ENCODE results near the gene YARS1.

The YARS1 gene

DNA sequence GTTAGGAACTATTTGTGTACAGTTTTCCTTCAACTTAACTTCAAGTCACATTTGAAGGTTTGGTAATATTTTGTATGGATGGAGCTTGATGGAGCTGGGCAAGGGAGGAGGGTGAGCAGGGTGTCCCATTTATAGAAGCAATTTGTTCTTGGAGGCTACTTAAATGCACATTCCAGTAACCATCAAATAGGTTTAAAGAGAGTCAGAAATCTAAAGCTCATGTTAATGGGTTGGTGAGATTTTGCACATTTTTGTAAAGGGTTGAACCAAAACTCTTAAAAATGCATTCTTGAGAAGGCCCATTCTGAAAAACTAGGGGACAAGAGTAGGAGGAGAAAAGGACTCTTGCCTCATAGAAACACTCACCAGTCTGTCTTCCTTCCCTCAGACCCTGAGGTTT lies 43.4 kb upstream of the YARS1 start:
- TF ChIP-seq, protein P1, sequence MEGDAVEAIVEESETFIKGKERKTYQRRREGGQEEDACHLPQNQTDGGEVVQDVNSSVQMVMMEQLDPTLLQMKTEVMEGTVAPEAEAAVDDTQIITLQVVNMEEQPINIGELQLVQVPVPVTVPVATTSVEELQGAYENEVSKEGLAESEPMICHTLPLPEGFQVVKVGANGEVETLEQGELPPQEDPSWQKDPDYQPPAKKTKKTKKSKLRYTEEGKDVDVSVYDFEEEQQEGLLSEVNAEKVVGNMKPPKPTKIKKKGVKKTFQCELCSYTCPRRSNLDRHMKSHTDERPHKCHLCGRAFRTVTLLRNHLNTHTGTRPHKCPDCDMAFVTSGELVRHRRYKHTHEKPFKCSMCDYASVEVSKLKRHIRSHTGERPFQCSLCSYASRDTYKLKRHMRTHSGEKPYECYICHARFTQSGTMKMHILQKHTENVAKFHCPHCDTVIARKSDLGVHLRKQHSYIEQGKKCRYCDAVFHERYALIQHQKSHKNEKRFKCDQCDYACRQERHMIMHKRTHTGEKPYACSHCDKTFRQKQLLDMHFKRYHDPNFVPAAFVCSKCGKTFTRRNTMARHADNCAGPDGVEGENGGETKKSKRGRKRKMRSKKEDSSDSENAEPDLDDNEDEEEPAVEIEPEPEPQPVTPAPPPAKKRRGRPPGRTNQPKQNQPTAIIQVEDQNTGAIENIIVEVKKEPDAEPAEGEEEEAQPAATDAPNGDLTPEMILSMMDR (IDR thresholded peaks at IDR 0.05; ENCODE audit: insufficient read depth, missing control alignments) = no peak
- no peak for FAIRE-seq
- no peak for DNase-seq (ENCODE audit: insufficient read length, low spot score)

DNA sequence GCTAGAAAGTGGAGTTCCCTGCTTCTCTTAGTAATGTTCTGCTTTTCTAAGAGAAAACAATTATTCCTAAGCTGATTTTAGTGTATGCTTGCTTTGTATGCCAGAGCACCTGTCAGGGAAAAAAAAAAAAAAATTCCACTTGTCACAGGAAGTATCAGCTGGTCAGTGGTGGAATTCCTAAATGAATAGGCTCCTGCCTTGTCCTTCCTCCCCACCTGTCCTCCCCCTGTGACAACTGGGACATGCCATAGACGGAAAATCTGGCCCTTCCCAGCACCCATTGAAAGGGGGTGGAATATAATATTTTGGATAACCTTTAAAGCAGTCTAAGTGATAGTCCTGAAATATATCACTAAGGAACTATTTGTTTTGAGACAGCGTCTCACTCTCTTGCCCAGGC lies 42.8 kb upstream of the YARS1 start:
- no peak for DNase-seq (ENCODE audit: insufficient read length, low spot score)
- no peak for FAIRE-seq
- TF ChIP-seq, protein P1 (IDR thresholded peaks at IDR 0.05; ENCODE audit: insufficient read depth, missing control alignments) = no peak

DNA sequence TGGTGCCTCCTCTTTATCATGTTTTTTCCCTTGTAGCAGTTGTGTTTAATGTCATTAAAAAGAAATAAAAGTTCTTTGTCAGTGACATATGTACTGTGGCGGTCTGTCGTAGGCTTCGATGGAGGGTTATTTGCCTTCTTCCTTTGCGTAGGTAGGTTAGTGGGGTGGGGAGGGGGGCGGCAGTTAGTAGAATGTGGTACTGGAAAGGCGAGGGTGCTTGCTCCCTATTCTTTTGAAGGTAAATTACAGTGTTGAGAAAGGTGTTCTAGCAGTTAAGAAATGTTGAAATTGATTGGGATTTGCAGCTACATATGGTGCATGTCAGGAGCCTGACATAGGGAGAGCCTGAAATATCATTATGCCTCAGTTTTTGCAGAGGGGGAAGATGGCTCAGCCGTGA lies 41.6 kb upstream of the YARS1 start:
- DNase-seq (ENCODE audit: insufficient read length, low spot score) (no peak), FAIRE-seq (no peak)
- TF ChIP-seq, protein P1 (IDR thresholded peaks at IDR 0.05; ENCODE audit: insufficient read depth, missing control alignments) = no peak

DNA sequence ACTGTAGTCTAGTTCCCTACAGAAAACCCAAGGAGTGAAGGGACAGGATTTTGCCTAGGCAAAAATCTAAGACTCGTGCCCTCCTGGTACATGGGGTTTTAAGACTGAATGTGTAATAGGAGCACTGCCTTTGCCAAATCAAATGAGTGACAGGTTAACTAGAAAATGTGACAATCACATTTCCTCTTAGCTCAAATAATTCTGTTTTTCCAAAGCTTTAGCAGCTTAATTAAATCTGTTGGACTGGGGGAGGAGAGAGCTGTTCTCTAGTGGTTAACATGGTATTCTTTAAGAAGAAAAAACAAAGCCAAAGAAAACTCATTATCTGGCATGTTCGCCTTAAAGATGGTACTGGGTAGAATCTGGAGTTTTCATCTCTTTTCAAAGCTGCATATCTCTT lies 41.0 kb upstream of the YARS1 start:
- FAIRE-seq = no peak
- DNase-seq (ENCODE audit: insufficient read length, low spot score) = no peak
- TF ChIP-seq, protein P1 (IDR thresholded peaks at IDR 0.05; ENCODE audit: insufficient read depth, missing control alignments) = no peak

DNA sequence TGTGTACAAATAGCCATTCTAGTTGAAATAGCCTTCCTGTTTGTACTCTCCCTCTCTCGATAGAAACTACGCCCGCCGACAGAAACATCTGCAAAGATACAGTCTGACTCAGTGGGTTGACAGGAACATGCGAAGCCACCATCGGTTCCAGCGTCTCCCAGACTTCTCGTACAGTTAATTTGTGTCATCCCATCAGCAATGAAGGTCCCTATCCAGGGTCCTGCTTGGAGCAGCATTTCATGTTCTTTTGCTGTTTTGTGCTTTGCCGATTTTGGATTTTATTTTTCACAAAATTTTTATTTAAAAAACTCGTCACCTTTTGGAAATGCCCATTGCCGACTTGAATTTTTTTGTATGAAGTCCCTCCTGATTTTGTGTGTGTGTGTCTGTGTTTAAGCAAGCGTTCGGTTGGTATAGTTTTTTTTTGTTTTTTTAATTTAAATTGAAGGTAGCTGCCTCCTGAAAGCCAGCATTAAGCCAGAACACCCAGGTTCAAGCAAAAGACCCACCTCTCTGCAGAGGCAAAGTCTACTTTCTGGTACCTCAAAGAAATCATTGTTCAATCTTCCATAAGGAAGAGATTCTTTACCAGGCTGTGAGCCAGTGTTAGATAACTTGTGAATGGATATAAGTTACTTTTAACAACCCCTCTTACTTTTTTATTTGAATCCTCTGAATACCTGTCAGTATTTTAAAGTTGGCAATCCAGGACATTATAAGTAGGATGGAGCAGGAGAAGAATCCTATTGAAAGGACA lies 38.9 kb upstream of the YARS1 start:
- DNase-seq (ENCODE audit: insufficient read length, low spot score) (no peak), FAIRE-seq (no peak)
- TF ChIP-seq, protein P1 (IDR thresholded peaks at IDR 0.05; ENCODE audit: insufficient read depth, missing control alignments) = no peak

DNA sequence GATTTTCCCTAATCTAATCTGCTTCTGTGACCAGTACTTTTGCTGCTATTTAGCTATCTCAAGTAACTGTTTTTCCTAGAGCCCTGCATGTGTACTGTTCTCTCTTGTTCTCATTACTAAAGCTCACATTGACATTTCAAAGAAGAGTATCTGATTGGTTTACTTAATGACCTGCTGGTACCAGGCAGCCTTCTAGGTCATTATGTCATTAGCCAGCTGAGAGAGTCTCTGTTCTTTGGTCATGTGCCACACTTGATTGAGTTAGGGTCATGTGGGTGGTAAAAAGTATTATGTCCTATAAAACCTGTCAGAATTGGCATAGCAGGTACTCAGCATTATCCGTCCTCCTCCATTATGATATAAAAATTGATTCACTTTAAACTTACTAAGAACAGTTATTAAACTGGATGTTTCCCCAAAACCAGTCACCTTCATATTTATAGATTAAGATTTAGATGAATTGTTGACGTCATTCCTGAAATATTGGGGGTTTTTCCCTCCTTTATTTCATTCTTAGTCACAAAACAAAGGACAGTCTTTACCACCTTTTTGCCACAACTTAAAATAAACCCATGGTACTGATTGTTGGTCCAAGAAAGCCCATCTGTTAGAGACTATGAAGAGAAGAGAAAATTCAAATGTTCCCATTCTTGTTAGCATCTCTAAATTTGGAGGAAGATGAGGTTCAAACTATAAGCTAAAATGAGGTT lies 31.4 kb upstream of the YARS1 start:
- TF ChIP-seq, protein P1 (IDR thresholded peaks at IDR 0.05; ENCODE audit: insufficient read depth, missing control alignments) = no peak
- DNase-seq (ENCODE audit: insufficient read length, low spot score) = no peak
- no peak for FAIRE-seq

DNA sequence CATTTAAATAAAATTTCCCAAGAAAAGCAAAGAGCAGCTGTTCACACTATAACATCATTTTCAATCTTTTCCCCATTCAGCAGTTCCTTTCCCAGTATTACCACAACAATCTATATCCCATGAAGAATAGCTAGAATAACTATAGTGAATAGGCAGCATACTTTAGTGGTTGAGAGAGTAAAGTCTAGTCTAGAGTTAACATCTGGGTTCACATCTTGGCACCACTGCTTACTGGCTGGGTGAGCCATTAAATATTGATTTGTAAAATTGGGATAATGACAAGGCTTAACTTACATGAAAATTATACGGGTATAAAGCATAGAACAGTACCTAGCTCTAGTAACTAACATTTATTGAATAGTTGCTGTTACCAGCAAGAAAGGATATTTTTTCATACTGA lies 14.7 kb upstream of the YARS1 start:
- FAIRE-seq (no peak), DNase-seq (ENCODE audit: insufficient read length, low spot score) (no peak)
- TF ChIP-seq, protein P1 (IDR thresholded peaks at IDR 0.05; ENCODE audit: insufficient read depth, missing control alignments) = no peak

All from D721Med (cell line).